ENCODE results near the gene DAAM2. TPM values are rescaled to one million over a fixed set of nuclear protein-coding genes. Genes with fewer than 3 reads are reported as not detected.

Gene DAAM2
- polyA plus RNA-seq, 1 experiment: 60.6 TPM

DNA sequence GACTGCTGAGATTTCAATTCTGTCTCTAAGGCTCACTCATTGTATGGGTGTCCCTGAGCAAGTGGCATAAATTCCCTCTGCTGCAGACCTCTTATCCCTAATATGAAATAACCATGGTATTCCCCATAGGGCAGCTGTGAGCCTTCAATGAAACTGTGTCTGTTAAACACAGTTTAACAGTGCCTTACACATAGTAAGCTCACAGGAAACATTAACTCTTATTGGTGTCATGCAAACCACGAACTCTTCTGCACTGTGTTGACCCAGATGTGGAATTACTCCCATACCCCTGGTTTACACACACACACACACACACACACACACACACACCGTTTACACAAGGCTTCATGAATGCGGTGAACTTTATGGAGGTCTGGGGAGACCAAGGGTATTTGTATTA, 23.2 kb downstream of the DAAM2 start:
- no peak for DNase-seq (ENCODE audit: low read depth)
- ChIA-PET CTCF (interaction anchor here (1.5 to 2.7 kb wide), 2 partner anchors 51 kb away, joined by 3 to 9 read pairs; no protein-coding TSS in a partner anchor), POLR2A (no interaction called here)
- TF ChIP-seq, protein P1, sequence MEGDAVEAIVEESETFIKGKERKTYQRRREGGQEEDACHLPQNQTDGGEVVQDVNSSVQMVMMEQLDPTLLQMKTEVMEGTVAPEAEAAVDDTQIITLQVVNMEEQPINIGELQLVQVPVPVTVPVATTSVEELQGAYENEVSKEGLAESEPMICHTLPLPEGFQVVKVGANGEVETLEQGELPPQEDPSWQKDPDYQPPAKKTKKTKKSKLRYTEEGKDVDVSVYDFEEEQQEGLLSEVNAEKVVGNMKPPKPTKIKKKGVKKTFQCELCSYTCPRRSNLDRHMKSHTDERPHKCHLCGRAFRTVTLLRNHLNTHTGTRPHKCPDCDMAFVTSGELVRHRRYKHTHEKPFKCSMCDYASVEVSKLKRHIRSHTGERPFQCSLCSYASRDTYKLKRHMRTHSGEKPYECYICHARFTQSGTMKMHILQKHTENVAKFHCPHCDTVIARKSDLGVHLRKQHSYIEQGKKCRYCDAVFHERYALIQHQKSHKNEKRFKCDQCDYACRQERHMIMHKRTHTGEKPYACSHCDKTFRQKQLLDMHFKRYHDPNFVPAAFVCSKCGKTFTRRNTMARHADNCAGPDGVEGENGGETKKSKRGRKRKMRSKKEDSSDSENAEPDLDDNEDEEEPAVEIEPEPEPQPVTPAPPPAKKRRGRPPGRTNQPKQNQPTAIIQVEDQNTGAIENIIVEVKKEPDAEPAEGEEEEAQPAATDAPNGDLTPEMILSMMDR (IDR thresholded peaks at IDR 0.05; ENCODE audit: insufficient read depth, low read depth, low read length): no peak
- Histone ChIP-seq H3K4me3 (ENCODE audit: low read depth, low read length) (no peak overlapping the region), H3K36me3 (ENCODE audit: control insufficient read depth, insufficient read depth, low read length) (peaks cover 4% of the 10 kb centered on the region), H3K27me3 (ENCODE audit: control insufficient read depth, insufficient read depth, low read length) (no peaks in the 10 kb centered on the region)

DNA sequence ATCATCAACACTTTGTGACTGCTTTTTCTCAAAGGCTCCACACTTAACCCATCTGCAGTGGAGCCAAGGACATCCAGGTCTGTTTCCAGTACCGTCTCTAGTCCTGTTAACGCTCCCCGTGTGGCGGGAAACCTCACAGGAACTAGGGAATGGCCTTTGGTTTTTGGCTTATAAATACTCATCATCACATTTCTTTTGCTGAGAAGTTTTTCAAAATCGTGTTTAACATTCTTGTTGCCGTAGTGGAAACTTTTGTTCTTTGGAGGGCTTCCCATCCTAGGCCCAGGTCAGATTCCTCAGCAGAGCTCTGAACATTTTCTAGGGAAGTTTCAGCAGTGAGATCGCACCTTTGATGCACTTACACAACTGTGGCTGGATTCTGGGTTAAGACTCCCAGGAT, 24.6 kb downstream of the DAAM2 start:
- H3K4me3 ChIP-seq (ENCODE audit: low read depth, low read length): no peak overlapping the region
- ChIA-PET POLR2A (no interaction called here), CTCF (interaction anchor here (1.0 to 1.5 kb wide), 2 partner anchors 20 to 49 kb away, joined by 3 read pairs; no protein-coding TSS in a partner anchor)
- TF ChIP-seq, protein P1 (IDR thresholded peaks at IDR 0.05; ENCODE audit: insufficient read depth, low read depth, low read length): no peak
- peaks cover 4% of the 10 kb centered on the region for H3K36me3 ChIP-seq (ENCODE audit: control insufficient read depth, insufficient read depth, low read length)
- H3K27me3 ChIP-seq (ENCODE audit: control insufficient read depth, insufficient read depth, low read length): no peaks in the 10 kb centered on the region
- no peak for DNase-seq (ENCODE audit: low read depth)

DNA sequence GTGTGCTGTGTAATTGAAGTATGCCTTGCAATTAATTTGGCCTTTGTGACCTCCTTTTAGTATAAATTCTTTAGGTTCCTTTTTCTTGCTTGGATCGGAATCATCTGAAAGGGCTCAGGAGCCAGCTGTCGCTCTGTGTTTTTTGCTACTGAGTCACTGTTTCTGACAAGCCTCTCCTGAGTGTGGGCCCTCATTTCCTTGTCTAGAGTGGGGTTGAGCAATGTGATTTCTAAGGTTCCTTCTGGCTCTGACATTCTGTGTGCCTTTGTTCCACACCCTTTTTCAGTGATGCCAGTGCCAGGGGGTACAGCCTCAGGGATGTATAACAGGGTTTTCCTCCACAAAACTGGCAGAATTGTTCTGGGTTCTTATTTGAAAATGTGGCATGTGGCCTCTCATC, 26.5 kb downstream of the DAAM2 start:
- POLR2A ChIA-PET: no interaction called here
- Histone ChIP-seq H3K4me3 (ENCODE audit: low read depth, low read length) (no peak overlapping the region), H3K36me3 (ENCODE audit: control insufficient read depth, insufficient read depth, low read length) (peaks cover 4% of the 10 kb centered on the region), H3K27me3 (ENCODE audit: control insufficient read depth, insufficient read depth, low read length) (no peaks in the 10 kb centered on the region)
- CTCF ChIA-PET: interaction anchor here (1.6 kb wide), 1 partner anchor 47 kb away, joined by 6 read pairs; no protein-coding TSS in a partner anchor
- TF ChIP-seq, protein P1 (IDR thresholded peaks at IDR 0.05; ENCODE audit: insufficient read depth, low read depth, low read length): no peak
- DNase-seq (ENCODE audit: low read depth): no peak

DNA sequence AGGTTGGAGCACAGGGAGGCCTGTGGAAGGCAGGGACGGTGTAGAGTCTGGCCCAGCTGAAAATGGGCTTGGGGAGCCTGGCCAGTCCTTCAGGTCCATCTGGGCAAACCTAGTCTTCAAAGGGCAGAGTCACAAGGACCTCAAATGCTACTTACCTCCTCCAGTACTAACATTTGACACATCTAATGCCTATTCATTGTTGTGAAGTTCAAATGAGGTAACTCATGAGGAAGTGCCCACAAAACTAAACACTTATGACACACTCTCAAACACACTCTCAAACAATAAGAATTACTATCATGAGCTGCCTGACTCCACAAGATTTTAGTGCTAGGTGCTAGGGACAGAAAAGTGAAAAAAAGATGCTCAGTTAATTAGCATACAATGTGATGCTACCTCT, 27.1 kb downstream of the DAAM2 start:
- Histone ChIP-seq H3K36me3 (ENCODE audit: control insufficient read depth, insufficient read depth, low read length) (peaks cover 4% of the 10 kb centered on the region), H3K4me3 (ENCODE audit: low read depth, low read length) (no peak overlapping the region), H3K27me3 (ENCODE audit: control insufficient read depth, insufficient read depth, low read length) (no peaks in the 10 kb centered on the region)
- no peak for DNase-seq (ENCODE audit: low read depth)
- CTCF ChIA-PET: interaction anchor here (0.5 to 1.6 kb wide), 3 partner anchors 18 to 442 kb away, joined by 4 to 6 read pairs (median 4); no protein-coding TSS in a partner anchor
- TF ChIP-seq, protein P1 (IDR thresholded peaks at IDR 0.05; ENCODE audit: insufficient read depth, low read depth, low read length): no peak
- POLR2A ChIA-PET: no interaction called here

DNA sequence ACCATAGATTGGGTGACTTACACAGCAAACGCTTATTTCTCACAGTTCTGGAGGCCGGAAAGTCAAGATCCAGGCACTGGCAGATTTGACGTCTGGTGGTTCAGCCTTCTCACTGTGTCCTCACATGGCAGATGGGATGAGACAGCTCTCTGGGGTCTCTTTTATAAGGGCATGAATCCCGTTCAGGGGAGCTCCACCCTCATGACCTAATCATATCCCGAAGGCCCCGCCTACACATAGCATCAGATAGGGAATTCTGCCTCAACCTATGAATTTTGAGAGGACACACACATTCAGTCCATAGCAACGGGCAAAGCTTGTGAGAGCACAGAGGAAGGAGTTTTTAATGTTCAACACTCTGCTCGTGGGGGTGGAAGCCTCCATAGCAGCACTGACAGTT, 27.5 kb downstream of the DAAM2 start:
- no peak for DNase-seq (ENCODE audit: low read depth)
- peaks cover 4% of the 10 kb centered on the region for H3K36me3 ChIP-seq (ENCODE audit: control insufficient read depth, insufficient read depth, low read length)
- H3K4me3 ChIP-seq (ENCODE audit: low read depth, low read length): no peak overlapping the region
- ChIA-PET CTCF (interaction anchor here (0.5 to 1.6 kb wide), 5 partner anchors 15 to 442 kb away, joined by 3 to 6 read pairs (median 4); no protein-coding TSS in a partner anchor), POLR2A (no interaction called here)
- TF ChIP-seq, protein P1 (IDR thresholded peaks at IDR 0.05; ENCODE audit: insufficient read depth, low read depth, low read length): no peak
- H3K27me3 ChIP-seq (ENCODE audit: control insufficient read depth, insufficient read depth, low read length): no peaks in the 10 kb centered on the region

Data from BJ (cell line).